Kidney tubule cell (primary cell): ENCODE results near the gene SEC31B.
A peak's percentile ranks its signal among the peaks of the same experiment; 100 is the strongest.

ENCODE experiments used
- DNase-seq: peaks from one replicate; pipeline ENCODE4 v3.0.0-alpha.2; 2018; ENCODE audit warnings: low spot score

Gene SEC31B

GRCh38 chr10:100501423-100501822, 18.2 kb downstream of the SEC31B start:
- DNase-seq, result no peak

DNA sequence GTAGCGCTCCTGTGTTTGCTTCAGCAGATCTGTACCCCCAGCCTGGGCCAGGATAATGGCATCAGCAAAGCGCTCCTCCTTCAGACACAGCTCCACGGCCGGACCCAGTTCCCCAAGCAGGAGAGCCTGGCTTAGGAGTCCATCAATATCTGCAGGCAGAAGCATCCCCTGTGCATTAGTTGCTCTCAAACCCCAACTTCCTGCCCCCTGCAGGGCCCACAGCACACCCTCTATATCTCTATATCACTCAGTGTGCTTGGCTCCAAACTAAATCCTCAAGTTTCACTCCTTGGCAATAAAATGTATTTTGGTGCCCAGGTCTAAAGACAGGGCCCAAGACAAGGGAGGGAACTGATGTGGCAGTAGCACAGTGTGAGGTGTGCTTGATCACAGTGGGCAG, 21.6 kb downstream of the SEC31B start:
- DNase-seq, result no peak

DNA sequence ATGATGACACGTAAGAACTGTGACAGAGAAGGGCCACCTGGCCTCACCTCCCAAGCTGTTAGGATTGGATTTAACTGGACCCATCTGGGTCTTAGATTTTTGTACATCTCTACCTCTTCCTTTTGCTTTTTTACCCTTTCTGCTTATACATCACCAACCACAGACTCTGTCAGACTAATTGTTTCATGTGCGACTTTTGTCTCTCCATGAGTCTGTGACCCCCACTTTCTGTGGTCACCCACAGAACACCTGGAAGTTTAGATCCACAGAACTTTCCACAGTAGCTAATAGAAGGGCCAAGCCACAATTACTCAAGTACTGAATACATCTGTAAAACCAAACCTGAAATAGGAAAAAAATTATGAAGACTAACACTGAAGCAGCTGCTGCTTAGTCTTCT, 23.1 kb downstream of the SEC31B start:
- no peak for DNase-seq

DNA sequence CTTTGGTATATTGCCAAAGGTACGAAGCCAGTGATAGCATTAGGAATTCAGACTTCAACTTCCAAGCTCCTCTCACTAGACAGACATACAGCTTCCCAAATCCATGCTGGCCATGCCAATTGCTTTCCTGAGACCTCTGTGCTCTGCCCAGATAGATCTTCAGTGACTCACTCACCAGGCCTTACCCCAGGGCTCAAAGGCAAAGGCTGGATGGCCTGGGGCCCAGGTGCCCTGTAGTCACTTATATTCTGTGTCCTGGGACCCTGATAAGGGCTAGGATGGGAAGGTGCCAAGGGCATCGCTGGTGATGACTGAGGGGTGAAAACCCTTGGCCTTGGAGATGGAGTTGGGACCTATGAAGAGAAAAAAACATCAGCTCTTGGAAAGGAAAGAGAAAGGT, 29.1 kb downstream of the SEC31B start:
- DNase-seq, result no peak

DNA sequence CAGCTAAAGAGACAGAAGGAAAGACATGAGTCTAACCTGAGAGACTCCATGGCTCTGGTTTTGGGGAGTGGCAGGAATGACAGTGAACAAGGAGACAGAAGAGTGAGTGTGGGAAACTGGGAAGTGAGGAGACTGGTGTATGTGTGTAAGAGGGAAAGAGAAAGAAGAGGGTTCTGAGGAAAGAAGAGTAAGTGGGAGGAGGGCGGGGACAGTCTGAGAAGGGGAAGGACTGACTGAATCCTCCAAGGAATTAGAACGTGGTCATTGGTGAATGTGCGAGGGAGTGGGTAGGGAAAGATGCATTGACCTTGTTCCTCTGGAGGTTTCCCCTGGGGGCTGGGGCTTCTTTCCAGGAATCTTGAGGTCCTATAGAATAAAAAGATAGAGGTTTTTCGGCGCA, 30.3 kb downstream of the SEC31B start:
- DNase-seq, result no peak

- DNase-seq, result no peak
Measured at GRCh38 chr10:100487529-100487928, 32.1 kb downstream of the SEC31B start.

DNA sequence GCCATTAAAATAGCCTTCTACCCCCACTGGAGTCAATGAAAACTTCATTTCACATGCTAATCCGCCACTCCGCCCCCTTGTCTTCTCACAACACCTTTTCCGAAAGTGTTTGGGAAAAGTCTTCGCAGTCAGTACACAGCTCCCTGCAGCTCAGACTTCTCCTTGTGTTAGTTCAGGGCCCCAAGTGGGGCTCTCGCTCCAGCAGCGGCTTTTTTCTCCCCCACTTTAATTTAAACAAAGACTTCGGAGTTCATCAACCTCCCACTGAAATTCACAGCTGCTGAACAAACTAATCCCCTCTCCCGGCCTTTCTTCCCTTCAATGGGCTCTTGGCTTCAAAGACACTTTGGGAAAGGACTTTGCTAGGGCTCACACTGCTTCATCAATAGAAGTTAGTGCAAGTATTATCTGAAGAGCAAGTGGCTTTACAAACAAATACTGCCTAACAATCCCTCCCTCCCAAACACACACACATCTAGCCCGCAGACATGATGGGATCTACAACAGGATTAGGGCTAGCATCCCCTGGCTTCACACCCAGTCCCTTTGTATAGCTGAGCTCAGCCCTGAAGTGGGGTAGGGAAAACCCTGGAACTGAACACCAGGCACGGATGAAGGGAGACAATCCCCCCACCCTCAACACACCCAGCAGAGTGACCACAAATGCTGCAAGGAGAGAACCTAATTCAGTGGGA, 33.7 kb downstream of the SEC31B start:
- DNase-seq, result no peak

DNA sequence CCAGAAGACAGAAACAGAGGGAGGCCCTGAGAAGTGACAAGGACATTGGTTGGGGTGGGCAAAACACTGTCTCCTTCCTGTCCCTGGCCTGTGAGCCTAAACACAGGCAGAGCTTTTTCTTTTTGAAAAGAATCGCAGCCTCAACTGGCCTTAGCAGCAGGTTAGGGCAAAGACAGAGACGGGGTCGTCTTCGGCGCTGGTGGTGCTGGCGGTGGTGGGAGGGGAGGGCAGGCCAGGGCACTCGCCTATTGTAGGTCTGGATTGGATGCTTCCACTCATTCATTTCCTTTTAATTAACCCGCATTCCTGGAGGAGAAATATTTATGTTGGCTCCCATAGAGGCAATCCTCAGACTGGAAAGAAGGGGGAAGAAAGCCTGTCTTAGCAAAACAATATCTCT, 34.3 kb downstream of the SEC31B start:
- DNase-seq, result no peak

DNA sequence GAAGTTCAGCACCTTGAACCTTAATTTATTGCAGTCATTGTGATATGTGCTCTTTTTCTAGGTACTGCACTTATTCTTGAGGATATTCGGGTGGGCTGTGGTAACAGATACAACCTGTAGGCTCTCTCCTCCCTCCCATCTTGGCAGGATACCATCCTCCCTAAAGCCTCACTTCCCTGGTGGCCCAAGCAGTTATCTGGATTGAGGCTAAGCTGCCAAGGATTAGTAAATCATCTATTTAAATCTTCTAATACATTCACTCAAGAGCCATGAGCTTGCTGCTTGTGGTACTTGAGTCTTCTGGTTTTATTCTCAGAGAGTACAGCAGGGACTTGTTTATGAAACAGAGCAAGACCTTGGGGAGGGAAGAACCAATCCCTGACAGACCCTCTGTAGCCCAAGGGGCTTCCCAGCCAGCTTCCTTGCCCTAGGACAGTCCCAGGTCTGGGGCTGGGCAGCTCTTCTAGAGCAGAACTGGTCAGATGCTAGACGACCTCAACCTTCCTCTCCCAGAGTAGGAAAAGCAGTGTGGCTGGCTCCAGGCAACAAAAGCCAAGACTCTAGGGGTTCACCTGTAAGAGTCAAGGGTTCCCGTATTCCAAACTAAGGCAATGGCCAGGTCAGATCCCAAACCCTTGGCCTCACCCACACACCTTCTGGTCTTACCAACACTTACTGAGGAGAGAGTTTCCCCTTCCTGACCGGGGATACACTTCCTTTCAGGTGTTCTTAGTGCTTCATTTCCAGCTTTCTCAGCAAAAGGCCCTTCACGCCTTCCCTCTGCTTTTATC, 35.6 kb downstream of the SEC31B start:
- DNase-seq, result no peak

DNA sequence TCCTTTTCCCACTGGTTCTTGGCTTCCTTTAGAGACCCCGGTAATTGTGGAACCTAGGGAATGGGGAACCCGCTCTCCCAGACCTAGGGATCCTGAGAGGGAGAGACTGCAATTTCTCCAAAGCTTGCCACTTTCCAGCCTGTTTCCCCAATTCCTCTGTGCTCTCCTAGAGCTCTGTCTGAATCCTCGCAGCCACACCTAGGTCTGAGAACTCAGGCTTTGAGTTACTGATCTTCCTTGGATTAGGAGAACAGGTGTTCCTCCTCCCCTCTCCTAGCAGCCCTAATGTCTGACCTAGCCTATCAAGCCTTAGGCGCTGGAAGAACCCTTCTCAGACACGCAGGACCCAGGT, 36.9 kb downstream of the SEC31B start:
- no peak for DNase-seq

DNA sequence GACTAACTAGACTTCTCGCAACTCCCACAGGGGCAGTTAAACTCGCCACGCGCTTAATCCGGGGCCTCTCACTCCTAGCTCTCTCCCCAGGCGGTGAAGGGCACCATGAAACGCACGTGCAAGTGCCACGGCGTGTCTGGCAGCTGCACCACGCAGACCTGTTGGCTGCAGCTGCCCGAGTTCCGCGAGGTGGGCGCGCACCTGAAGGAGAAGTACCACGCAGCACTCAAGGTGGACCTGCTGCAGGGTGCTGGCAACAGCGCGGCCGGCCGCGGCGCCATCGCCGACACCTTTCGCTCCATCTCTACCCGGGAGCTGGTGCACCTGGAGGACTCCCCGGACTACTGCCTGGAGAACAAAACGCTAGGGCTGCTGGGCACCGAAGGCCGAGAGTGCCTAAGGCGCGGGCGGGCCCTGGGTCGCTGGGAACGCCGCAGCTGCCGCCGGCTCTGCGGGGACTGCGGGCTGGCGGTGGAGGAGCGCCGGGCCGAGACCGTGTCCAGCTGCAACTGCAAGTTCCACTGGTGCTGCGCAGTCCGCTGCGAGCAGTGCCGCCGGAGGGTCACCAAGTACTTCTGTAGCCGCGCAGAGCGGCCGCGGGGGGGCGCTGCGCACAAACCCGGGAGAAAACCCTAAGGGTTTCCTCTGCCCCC, 37.4 kb downstream of the SEC31B start:
- peak; percentile 76 for DNase-seq

DNA sequence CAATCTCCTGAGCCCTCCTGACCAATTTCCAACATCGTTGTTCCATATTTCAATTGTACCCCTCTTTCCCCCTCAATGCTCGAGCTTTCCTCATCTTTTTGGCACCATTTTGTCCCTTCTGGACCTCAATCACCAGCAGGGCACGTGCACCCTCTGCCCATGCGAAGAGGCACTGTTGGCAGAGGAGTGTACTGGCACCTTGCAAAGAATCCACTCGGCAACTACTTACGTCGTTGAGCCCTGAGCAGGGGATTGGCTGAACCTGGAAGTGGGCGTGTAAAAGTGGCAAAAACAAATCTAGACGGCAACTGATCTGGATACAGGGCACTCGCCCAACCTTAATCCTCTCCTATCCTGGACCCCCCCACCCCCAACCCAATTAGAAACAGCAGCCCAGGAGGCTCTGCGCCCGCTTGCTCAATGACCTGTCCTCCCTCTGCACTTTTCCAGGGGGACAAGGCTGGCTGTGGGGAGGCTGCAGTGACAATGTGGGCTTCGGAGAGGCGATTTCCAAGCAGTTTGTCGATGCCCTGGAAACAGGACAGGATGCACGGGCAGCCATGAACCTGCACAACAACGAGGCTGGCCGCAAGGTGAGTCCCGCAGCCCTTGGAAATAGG, 38.1 kb downstream of the SEC31B start:
- DNase-seq, result peak; percentile 88

DNA sequence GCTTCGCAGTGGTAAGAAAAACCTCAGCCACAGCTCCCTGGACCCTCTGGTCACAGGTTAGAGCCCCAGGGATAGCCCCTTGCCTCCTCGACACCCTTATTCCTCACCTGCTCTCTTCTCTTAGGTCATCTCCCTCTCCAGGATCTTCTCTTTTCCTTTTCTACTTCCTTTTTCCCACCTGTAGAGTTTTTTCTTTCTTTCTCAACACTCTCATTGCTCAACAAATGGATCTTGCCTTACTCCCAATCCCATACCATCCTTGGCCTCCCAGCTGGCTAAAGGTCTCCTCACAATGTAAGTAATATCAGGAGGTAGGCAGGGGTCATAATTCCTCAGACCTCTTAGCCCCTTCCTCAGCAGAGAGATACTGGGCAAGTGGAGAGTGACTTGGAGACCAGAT, 39.7 kb downstream of the SEC31B start:
- no peak for DNase-seq

DNA sequence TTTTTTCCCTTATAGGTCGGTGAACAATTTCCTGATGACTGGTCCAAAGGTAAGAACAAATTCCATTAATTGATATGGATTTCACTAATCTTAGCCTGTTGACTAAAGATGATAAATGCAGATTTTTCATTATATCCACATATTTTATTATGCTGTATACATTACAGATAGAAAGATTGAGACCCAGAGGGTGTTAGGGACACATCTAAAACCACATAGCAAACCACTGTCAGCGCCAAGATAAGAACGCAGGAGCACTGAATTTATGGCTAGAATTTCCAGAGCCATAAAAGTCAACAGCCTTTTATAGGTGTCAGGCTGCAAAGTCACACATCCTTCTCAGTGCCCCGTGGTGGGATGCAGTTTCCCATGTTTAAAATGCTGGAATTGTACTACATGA, 40.6 kb downstream of the SEC31B start:
- DNase-seq, result no peak

- no peak for DNase-seq
Measured at GRCh38 chr10:100477970-100478369, 41.7 kb downstream of the SEC31B start.

DNA sequence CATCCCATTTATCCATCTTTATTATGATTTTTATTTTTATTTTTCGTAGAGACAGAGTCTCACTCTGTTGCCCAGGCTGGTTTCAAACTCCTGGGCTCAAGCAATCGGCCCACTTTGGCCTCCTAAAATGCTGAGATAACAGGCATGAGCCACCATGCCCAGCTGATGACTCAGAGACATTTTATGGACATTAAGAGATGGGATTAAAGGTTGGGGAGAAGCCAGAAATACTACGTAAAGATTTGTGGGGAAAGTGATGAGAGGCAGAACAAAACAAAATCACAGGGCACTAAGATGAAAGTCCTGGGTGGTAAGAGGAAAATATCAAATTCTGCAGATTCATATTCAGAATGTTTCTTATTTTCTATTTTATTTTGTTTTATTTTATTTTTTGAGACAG, 49.3 kb downstream of the SEC31B start:
- DNase-seq, result no peak

DNA sequence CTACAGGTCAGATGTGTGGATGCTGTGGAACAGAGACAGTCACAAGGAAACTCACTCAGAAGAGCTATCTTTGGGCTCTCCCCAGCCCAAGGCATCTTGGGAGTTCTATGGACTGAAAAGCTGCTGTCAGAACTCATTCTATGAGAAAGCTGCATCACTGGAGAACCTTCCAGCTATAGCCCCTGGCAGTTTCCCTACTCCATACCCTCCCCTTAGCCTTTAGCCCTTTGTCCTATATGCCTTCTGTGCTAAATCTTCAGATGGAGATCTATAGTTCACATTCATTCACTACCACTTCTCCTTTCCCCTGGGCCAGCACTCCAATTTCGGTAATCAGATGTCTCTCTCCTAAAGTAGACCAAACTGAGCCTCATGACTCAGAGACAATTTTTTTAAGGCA, 49.9 kb downstream of the SEC31B start:
- no peak for DNase-seq

DNA sequence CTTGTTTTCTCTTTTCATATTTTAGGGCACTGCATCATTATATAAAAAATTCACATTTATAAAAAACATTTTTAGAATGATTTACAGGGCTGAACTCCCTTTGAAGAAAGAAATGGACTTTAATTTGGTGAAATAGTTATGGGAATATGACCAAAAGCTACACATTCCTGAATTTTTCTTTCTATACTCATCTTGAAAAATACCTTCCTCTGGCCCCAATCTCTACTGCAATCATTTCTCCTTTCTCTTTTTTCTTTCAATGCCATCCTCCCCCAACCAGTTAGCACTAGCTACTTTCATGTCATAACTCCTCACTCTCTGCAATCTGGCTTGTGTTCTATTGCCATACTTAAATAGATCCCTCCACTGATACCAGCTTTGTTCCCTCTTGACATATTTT, 50.7 kb downstream of the SEC31B start:
- no peak for DNase-seq

DNA sequence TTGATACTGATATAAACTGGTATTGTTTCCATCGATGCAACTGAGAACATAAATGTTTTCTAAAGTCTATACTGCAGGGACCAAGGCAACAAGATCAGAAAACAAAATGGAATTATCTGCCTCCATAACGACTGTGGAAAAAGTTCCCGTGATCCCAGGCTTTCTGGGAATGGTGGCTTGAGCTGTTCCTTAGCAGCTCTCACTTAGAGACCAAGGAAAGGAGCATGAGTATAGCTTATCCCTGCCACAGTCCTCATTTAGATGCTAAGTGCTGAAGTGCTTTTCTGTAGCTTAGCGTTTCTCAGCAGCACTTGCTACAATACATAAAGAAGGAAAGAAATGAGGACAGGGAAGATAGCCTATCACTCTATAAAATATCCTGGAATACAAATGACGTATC, 51.3 kb downstream of the SEC31B start:
- no peak for DNase-seq

- no peak for DNase-seq
Measured at GRCh38 chr10:100462709-100463108, 57.0 kb downstream of the SEC31B start, which contains the start of gene WNT8B. TSS of gene WNT8B (plus strand) at chr10:100463009. CDS start at chr10:100463169, 160 bp downstream.

- DNase-seq, result no peak
Measured at GRCh38 chr10:100448951-100449350, 70.7 kb downstream of the SEC31B start.

DNA sequence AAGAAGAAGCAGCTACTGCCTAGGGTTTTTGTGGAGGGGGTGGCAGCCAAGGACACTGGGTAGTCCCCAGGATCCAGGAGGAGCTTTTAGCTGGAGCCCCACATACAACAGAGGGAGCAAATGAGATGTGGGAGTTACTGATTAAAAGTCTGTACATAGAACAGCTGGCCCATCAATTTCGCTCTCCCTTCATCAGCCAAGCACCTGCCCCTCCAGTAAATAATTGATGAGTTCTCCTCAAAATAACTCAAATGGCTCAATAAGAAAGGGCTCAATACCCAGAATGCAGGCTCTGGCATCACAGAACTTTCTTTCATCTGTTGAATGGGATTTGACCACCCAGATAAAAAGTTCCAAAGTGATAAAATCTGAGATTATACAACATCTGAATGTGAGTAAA, 72.0 kb downstream of the SEC31B start:
- DNase-seq, result no peak
